GM19468 (cell line): ENCODE data around the gene COL17A1.

Experiments used
- ATAC-seq: cut with Tn5 transposase; IDR thresholded peaks from one replicate; pipeline ENCODE4 v1.9.1; 2021; ENCODE audit warnings: mild to moderate bottlenecking, moderate library complexity, moderate number of reproducible peaks; ENCODE audit not compliant: unreplicated experiment; ENCODE audit errors: extremely low read depth

Gene COL17A1

DNA sequence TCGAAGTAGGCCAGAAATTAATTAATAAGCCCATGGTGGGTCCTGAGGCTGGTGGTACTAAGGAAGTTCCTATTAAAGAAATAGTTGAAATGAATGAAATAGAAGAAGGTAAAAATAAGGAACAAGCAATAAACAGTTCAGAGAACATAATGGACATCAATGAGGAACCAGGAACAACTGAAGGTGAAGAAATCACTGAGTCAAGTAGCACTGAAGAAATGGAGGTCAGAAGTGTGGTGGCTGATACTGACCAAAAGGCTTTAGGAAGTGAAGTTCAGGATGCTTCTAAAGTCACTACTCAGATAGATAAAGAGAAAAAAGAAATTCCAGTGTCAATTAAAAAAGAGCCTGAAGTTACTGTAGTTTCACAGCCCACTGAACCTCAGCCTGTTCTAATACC, 82.8 kb downstream of the COL17A1 start:
- ATAC-seq: no peak

DNA sequence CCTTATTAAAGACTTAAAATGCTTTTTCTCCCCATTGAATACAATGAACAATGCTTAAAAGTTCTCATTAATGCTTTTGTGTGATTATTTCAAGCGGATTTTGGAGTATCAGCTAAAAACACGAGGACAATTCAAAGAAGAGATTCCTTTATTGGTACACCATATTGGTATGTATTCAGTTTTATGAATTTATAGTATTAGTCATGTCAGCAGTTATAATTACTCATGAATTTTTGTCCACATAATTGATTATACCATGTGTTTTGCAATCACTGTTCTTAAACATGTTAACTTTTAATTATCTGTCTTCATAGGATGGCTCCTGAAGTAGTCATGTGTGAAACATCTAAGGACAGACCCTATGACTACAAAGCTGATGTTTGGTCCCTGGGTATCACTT, 86.9 kb downstream of the COL17A1 start:
- no peak for ATAC-seq

GRCh38 chr10:103995134-103995533, 90.5 kb downstream of the COL17A1 start:
- no peak for ATAC-seq

GRCh38 chr10:103991393-103992128, 94.1 kb downstream of the COL17A1 start:
- no peak for ATAC-seq

- ATAC-seq: no peak
Observed at GRCh38 chr10:103990531-103990930, 95.1 kb downstream of the COL17A1 start.

DNA sequence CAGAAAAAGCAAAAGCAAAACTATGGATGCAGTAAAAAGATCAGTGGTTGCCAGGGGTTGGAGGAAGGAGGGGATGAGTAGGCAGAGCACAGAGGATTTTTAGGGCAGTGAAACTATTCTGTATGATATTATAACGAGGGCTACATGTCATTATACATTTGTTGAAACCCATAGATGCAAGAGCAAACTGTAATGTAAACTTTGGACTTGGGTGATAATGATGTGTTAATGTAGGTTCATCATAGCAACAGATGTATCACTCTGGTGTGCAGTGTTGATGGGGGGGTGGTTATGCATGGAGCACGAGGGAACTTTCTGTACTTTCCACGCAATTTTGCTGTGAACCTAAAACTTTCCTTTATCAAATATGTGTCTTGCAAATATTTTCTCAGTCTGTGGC, 95.6 kb downstream of the COL17A1 start:
- no peak for ATAC-seq

- no peak for ATAC-seq
Observed at GRCh38 chr10:103986360-103986759, 99.3 kb downstream of the COL17A1 start.

- ATAC-seq: no peak
Observed at GRCh38 chr10:103985726-103986125, 100.0 kb downstream of the COL17A1 start.

- ATAC-seq: peak; percentile 41
Observed at GRCh38 chr10:103983367-103983911, 102.2 kb downstream of the COL17A1 start.

- ATAC-seq: no peak
Observed at GRCh38 chr10:103982639-103983038, 103.0 kb downstream of the COL17A1 start.
